ENCODE measurements around the gene FAR1. TPM values are rescaled to one million over a fixed set of nuclear protein-coding genes. Genes with fewer than 3 reads are reported as not detected.

Gene FAR1
- polyA plus RNA-seq, 1 of the 3 experiments (the other 2 are of a cell fraction): 29.0 TPM

- POLR2A ChIA-PET: no interaction called here
- Histone ChIP-seq H3K4me1 (ENCODE audit: control insufficient read depth in 1 of 2, insufficient read depth in 2 of 2, low read depth in 1 of 2, low read length in 1 of 2) (peaks cover 0 to 8% of the 10 kb centered on the region in 2 experiments; a peak in 1 of 4 replicates), H3K27ac (ENCODE audit: low read depth in 2 of 2, low read length in 1 of 2) (no peak overlapping the region; a peak in 1 of 4 replicates), H3F3A (replicated peaks; ENCODE audit: insufficient read depth) (peaks cover 5% of the 10 kb centered on the region), H3K4me3 (ENCODE audit: low read depth in 2 of 2, low read length in 1 of 2) (no peak overlapping the region), H3K9me3 (no peaks in the 10 kb centered on the region), H3K4me2 (no peak overlapping the region), H3K27me3 (ENCODE audit: insufficient read depth) (no peaks in the 10 kb centered on the region), H3K79me2 (ENCODE audit: insufficient read depth) (peaks cover 4% of the 10 kb centered on the region), H3K36me3 (replicated peaks in 1 of 2; ENCODE audit: control insufficient read depth in 1 of 2, insufficient read depth in 2 of 2, low read length in 1 of 2) (peaks cover 38 to 49% of the 10 kb centered on the region in 2 experiments), H3K9ac (no peak overlapping the region), H4K20me1 (ENCODE audit: insufficient read depth) (no peaks in the 10 kb centered on the region), H2AFZ (ENCODE audit: low read depth) (no peak overlapping the region), H3K9me2 (no peaks in the 10 kb centered on the region)
- no peak for TF ChIP-seq TEAD4 (IDR thresholded peaks at IDR 0.05; ENCODE audit: borderline replicate concordance, insufficient read depth)
- TF ChIP-seq, protein P1, sequence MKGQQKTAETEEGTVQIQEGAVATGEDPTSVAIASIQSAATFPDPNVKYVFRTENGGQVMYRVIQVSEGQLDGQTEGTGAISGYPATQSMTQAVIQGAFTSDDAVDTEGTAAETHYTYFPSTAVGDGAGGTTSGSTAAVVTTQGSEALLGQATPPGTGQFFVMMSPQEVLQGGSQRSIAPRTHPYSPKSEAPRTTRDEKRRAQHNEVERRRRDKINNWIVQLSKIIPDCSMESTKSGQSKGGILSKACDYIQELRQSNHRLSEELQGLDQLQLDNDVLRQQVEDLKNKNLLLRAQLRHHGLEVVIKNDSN (IDR thresholded peaks at IDR 0.05; ENCODE audit: borderline replicate concordance, low read depth): no peak
- TF ChIP-seq TAF1 (IDR thresholded peaks at IDR 0.05; ENCODE audit: borderline replicate concordance, low read depth, low read length): no peak
- TF ChIP-seq TCF12 (IDR thresholded peaks at IDR 0.05): no peak
- no peak for TF ChIP-seq FOSL2 (IDR thresholded peaks at IDR 0.05; ENCODE audit: borderline replicate concordance, low read depth)
- TF ChIP-seq, protein P2, sequence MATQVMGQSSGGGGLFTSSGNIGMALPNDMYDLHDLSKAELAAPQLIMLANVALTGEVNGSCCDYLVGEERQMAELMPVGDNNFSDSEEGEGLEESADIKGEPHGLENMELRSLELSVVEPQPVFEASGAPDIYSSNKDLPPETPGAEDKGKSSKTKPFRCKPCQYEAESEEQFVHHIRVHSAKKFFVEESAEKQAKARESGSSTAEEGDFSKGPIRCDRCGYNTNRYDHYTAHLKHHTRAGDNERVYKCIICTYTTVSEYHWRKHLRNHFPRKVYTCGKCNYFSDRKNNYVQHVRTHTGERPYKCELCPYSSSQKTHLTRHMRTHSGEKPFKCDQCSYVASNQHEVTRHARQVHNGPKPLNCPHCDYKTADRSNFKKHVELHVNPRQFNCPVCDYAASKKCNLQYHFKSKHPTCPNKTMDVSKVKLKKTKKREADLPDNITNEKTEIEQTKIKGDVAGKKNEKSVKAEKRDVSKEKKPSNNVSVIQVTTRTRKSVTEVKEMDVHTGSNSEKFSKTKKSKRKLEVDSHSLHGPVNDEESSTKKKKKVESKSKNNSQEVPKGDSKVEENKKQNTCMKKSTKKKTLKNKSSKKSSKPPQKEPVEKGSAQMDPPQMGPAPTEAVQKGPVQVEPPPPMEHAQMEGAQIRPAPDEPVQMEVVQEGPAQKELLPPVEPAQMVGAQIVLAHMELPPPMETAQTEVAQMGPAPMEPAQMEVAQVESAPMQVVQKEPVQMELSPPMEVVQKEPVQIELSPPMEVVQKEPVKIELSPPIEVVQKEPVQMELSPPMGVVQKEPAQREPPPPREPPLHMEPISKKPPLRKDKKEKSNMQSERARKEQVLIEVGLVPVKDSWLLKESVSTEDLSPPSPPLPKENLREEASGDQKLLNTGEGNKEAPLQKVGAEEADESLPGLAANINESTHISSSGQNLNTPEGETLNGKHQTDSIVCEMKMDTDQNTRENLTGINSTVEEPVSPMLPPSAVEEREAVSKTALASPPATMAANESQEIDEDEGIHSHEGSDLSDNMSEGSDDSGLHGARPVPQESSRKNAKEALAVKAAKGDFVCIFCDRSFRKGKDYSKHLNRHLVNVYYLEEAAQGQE (IDR thresholded peaks at IDR 0.05; ENCODE audit: low read depth, low read length): no peak
- TF ChIP-seq EZH2phosphoT487 (IDR thresholded peaks at IDR 0.05; ENCODE audit: borderline replicate concordance, low read depth): no peak
- TF ChIP-seq MAX (IDR thresholded peaks at IDR 0.05; ENCODE audit: low read depth): no peak
- TF ChIP-seq RCOR1 (IDR thresholded peaks at IDR 0.05; ENCODE audit: low read length): no peak
- no peak for TF ChIP-seq MEF2A (IDR thresholded peaks at IDR 0.05; ENCODE audit: borderline replicate concordance, low read depth)
- TF ChIP-seq RXRA (IDR thresholded peaks at IDR 0.05; ENCODE audit: borderline replicate concordance, low read depth): no peak
- DNase-seq: no peak
- CTCF ChIA-PET: interaction anchor here (0.6 to 0.7 kb wide), 2 partner anchors 14 to 224 kb away, joined by 3 read pairs; no protein-coding TSS in a partner anchor
These were observed 53.3 kb downstream of the FAR1 start for GRCh38 chr11:13721760-13722159.

DNA sequence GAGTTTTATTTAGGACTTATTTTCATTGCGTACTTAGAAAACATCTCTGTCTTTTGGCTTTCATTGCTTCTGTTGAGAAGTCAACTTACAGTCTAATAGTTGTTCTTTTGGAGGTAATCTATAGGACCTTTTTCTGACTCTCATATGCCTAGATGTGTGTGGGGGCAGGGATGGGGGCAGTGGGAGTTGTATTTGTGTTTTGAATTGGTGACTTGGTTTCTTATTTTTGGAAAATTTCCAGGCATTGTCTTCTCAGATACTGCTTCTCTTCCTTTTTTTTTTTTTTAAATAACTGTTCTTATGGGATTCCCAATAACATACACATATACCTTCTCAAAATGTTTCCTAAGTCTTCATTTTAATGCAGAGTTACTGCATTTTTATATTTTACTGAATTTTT lies 58.0 kb downstream of the FAR1 start:
- Histone ChIP-seq H3K36me3 (replicated peaks in 1 of 2; ENCODE audit: control insufficient read depth in 1 of 2, insufficient read depth in 2 of 2, low read length in 1 of 2) (peaks cover 57 to 80% of the 10 kb centered on the region in 2 experiments), H3K79me2 (ENCODE audit: insufficient read depth) (peaks cover 4% of the 10 kb centered on the region), H3K9me3 (no peaks in the 10 kb centered on the region), H3K9me2 (no peaks in the 10 kb centered on the region), H3K4me3 (ENCODE audit: low read depth in 2 of 2, low read length in 1 of 2) (no peak overlapping the region), H3K9ac (no peak overlapping the region), H2AFZ (ENCODE audit: low read depth) (no peak overlapping the region), H3F3A (replicated peaks; ENCODE audit: insufficient read depth) (no peaks in the 10 kb centered on the region), H4K20me1 (ENCODE audit: insufficient read depth) (no peaks in the 10 kb centered on the region), H3K4me2 (no peak overlapping the region), H3K27me3 (ENCODE audit: insufficient read depth) (no peaks in the 10 kb centered on the region), H3K4me1 (ENCODE audit: control insufficient read depth in 1 of 2, insufficient read depth in 2 of 2, low read depth in 1 of 2, low read length in 1 of 2) (no peaks in the 10 kb centered on the region), H3K27ac (ENCODE audit: low read depth in 2 of 2, low read length in 1 of 2) (no peak overlapping the region)
- DNase-seq: no peak
- WGBS (ENCODE audit: low lambda C conversion rate): 100% methylated on average over 1 of the region's 1 CpG
- ChIA-PET POLR2A (no interaction called here), CTCF (no interaction called here)
- TF ChIP-seq, protein P3, sequence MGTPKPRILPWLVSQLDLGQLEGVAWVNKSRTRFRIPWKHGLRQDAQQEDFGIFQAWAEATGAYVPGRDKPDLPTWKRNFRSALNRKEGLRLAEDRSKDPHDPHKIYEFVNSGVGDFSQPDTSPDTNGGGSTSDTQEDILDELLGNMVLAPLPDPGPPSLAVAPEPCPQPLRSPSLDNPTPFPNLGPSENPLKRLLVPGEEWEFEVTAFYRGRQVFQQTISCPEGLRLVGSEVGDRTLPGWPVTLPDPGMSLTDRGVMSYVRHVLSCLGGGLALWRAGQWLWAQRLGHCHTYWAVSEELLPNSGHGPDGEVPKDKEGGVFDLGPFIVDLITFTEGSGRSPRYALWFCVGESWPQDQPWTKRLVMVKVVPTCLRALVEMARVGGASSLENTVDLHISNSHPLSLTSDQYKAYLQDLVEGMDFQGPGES (IDR thresholded peaks at IDR 0.05; ENCODE audit: low read depth, low read length): no peak
- TF ChIP-seq FOXM1 (IDR thresholded peaks at IDR 0.05; ENCODE audit: low read depth) (no peak), FOXJ3 (CRISPR knock-in tag; IDR thresholded peaks at IDR 0.05) (no peak), JUND (IDR thresholded peaks at IDR 0.05) (no peak), GABPA (IDR thresholded peaks at IDR 0.05; ENCODE audit: low read depth) (no peak), GATA2 (CRISPR knock-in tag; IDR thresholded peaks at IDR 0.05) (no peak), RCOR1 (IDR thresholded peaks at IDR 0.05; ENCODE audit: low read length) (no peak), NFIC (IDR thresholded peaks at IDR 0.05; ENCODE audit: borderline replicate concordance) (no peak), ZBTB33 (IDR thresholded peaks at IDR 0.05; ENCODE audit: borderline replicate concordance, low read depth) (no peak), FOSL2 (IDR thresholded peaks at IDR 0.05; ENCODE audit: borderline replicate concordance, low read depth) (no peak)

Measured in SK-N-SH (cell line).